CD4-positive, alpha-beta T cell treated with Interleukin-17A for 1 hour (primary cell): ENCODE data around the gene HRH2.
"Not testable (repeated sequence)": the region's sequence is repeated elsewhere in the genome, so short reads cannot be mapped to it uniquely, and the experiment has no call there.

ENCODE experiments used
- DNase-seq: peaks from one replicate; pipeline ENCODE4 v3.0.0-alpha.2; 2020

HRH2 gene

DNA sequence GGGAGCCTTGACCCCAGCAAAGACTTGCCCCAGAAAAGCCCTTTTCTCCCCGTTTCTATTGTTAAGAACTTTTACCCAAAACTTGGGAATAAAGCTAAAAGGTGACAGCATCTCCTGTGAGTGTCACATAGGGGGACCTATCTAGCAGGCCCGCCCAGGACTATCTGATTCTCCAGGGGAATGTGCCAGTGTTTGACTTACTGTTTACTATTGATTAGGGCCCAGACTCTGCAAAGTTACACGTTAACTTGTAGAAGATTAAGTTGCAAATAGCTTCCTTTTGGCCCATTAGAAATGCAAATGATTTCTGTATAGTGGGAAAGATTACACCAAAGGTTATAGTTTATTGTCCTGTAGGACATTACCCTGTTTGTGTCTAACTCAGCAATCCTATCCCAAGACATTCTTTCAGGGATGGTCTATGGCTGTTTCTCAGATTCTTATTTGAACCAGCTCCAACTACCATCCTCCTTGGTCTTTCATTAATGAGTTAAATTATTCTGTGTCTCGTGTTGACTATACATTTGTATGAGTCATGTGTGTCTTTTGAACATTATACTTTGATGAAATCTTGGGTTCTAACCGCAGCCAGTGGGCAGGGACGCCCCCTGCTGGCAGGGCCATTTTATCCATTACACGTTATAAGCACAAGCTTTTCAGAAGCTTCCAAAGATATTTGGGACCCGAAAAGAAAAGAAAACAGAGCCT lies 60.7 kb downstream of the HRH2 start:
- DNase-seq, result peak; percentile 61

GRCh38 chr5:175719109-175719432 lies 61.2 kb downstream of the HRH2 start:
- DNase-seq, result not testable (repeated sequence)

GRCh38 chr5:175724314-175725275 lies 66.7 kb downstream of the HRH2 start:
- no peak for DNase-seq

- no peak for DNase-seq
Observed at GRCh38 chr5:175728316-175728715, 70.4 kb downstream of the HRH2 start.

DNA sequence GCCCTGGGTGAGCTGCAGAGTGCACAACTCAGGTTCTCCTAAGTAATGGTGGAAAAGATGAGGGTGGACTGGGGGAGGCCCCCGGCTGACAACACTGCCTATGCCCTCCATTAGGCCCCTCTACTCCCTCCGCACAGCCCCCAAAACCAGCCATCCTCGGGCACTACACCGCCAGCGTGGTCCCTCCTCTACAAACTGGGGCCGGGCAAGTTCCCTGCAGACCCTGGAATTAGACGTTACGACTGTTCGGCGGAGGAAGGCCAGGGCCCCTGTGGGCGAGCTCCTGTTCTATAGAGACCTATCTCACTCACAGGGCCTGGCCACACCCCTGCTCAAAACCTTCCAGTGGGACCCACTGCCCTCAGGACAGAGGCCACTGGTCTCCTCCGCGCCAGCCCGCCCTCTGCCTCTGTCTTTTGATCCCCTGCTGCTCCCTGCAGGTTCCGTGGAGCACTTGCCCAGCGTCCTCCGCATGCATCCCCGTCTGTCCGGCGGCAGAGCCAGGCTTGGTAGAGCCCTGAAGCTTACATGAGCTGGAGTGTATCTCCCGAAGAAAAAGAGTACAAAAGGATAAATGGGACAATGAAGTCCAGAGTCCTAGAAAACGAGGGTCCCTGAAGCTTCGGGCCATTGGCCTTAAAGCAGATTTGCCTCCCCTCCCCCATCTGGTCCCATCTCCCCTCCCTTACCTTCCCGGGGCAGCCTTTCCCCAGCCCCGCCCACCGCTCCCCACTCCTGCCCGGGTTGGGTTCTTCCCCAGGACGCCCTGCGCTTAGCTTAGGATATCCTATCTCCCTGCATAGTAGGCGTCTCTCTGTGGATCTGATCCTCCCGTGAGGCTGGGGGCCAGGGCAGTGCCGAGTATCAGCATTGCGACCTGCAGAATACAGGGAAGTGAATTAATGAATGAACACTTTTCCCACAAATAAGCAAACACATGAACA lies 71.3 kb downstream of the HRH2 start:
- DNase-seq, result no peak

GRCh38 chr5:175729829-175730277 lies 72.0 kb downstream of the HRH2 start:
- peak; percentile 90 for DNase-seq

- DNase-seq, result no peak
Observed at GRCh38 chr5:175731172-175731571, 73.3 kb downstream of the HRH2 start.

- no peak for DNase-seq
Observed at GRCh38 chr5:175731756-175732465, 74.0 kb downstream of the HRH2 start.

DNA sequence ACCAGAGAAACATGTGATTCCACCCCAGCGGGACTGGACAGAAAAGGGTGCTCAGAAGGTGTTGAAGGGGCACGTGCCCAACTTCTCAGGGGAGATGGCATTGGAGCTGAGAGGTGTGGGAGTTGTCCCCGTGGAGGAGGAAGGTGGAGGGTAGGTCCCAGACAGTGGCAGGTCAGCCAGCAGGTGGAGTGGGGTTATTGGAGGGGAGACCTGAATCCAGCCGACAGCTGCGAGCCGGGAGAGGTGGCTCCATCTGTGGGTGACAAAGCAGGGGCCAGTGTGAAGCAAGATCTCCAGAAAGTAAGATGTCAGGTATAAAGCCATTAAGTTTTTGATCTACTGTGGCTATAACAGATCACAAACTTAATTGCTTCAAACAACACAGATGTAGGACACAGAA lies 75.1 kb downstream of the HRH2 start:
- DNase-seq, result no peak

DNA sequence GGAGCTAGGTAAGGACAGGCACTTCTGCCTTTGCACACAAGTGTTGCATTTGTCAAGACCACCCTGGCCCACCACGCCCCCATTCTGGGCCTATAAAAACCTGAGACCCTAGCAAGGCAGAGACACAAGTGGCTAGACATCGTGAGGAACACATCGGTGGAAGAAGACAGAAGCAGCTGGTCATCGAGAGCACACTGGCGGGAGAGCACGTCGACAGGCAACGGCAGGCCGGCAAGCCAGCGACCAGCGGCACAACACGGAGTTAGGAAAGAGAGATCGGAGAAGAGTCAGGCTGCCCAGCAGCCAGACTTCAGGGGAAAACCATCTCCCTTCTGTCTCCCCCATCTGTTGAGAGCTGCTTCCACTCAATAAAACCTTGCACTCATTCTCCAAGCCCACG lies 76.1 kb downstream of the HRH2 start:
- DNase-seq, result no peak

DNA sequence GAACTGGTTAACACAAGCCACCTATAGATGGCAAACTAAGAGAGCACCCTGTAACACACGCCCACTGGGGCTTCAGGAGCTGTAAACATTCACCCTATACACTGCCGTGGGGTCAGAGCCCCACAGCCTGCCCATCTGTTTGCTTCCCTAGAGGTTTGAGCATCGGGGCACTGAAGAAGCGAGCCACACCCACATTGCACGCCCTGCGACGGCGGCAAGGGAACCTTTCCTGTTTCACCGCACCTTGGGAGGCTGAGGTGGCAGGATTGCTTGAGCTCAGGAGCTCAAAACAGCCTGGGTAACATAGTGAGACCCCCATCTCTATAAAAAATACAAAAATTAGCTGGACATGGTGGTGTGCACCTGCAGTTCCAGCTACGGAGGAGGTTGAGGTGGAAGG lies 76.6 kb downstream of the HRH2 start:
- no peak for DNase-seq

DNA sequence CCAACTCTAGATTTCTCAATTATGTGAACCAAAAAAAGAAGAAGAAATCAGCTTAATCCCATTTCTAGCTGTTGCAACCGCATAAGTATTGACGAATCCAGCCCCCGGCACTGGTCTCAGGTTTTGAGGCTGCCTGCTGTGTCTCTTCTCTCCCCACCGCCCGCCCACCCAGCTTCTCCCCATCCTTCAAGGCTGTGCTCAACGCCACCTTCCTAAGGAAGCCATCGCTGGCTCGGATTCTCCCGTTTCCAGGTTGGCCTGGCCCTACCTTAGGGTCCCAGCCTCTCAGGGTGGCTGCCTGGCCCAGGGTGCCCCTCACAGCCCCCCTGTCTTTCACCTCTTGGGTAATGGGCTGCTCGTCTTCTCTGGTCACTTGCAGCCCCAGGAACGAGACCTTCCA lies 77.8 kb downstream of the HRH2 start:
- no peak for DNase-seq

- DNase-seq, result no peak
Observed at GRCh38 chr5:175736652-175737051, 78.8 kb downstream of the HRH2 start.

GRCh38 chr5:175737481-175737880 lies 79.6 kb downstream of the HRH2 start:
- no peak for DNase-seq

DNA sequence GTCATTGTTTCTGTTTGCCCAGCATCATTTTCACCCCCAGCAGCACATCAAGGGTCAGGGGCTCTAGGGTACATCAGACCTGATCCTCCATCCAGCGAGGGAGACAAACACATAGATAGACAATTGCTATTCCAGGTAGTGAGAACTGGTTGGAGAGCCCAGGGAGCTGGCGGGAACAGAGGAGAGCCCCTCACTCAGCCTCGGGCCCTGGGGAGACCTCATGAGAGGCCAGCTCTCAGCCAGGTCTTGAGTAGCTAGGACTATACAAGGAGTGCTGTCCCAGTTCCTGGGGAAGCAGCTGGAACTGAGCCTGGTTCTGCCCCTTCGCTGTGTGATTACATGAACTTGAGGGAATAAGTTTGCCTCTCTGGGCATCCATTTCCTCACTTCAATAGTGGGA lies 80.3 kb downstream of the HRH2 start:
- no peak for DNase-seq

DNA sequence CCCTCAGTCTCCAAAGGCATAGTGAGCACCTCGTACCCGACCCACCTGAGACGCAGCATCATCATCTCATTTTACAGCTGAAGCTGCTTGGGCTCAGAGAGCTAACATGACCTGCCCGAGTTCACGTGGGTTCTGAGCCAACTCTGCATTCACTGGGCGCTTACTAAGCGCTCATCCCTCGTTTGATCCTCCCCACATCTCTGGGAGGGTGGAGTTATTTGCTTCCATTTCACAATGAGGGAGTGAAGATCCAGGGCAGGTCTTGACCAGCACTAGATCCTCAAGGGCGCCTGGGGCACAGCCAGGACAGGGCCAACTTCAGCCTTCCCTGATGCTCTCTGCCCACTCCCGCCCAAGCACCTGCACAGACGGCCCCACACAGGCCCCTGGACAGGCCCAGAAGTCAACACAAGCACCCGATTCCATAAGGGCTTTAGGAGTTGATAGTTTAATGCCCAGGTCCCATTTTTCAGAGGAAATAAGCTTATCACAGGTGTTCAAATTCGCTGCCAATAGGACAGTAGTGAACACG lies 80.8 kb downstream of the HRH2 start:
- DNase-seq, result no peak

DNA sequence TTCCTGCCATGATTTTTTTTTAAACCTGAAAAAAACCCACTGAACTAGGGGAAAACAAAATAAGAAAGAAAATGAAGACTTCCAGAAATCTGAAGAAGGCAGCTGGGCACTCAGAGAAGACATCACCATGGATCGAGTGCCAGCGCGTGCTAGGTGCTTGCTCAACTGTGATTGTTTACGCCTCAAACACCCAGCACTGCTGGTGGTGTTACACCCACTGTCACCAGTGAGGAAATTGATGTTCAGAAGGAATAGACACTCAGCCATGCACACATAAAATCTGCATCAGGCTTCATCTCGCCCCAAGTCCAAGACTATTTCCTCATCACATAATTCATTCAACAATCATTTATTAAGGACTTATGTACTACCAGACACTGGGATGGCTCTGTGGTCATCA lies 82.1 kb downstream of the HRH2 start:
- DNase-seq, result no peak

GRCh38 chr5:175741556-175741955 lies 83.7 kb downstream of the HRH2 start:
- DNase-seq, result no peak

DNA sequence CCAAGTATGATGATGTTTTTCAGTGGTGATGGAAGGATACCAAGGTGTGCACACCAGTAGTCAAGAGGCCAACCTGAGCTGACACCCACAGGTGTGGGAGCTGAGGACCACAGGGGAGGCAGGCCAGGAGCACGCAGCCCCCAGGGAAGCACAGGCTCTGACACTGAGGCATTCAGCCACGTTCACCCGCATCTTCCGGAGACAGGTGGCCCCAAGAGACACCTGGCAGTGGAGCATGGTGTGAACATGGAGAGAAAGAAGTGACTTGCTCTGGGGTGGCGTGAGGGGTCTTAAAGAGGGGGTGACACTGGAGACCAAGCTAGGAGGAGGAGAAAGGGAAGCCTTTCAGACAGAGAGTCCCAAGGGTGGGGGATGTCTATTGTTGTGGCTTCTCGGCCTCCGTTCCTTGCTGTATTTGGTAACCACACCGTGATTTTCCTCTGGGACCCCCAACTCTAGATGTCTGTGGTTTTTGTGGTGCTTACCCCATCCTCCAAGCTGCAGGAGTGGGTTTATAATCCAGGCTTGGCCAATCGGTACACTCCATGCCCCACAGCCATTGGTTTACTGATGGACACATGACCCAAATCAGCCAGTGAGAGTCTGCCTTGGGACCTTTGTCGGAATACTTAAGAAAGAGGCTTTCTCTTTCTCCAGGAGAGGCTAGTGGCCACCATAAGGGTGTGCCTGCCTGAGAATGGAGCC lies 84.6 kb downstream of the HRH2 start:
- DNase-seq, result no peak

GRCh38 chr5:175743676-175744210 lies 85.9 kb downstream of the HRH2 start:
- no peak for DNase-seq

DNA sequence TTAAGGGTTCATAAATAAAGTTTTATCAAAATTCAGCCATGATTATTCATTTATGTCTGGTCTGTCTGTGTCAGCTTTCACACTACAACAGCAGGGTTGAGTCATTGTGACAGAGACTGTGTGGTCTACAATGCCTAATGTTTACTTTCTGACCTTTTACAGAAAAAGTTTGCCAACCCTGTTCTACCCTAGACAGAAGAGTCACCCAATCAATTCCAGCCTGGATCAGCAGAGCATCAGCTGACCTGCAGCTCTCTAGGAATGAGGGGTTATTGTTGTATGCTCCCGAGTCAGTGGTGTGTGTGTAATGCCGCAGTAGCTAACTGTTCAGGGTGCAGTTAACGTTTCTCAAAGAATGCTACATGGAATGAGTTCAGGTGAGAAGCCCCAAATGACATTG lies 87.3 kb downstream of the HRH2 start:
- DNase-seq, result no peak
